Stimulated activated CD8-positive, alpha-beta memory T cell treated with anti-CD3 and anti-CD28 coated beads, Interleukin-7, amount 100 ng/mL, for 48 hours (primary cell): ENCODE data around the gene AP2A1.

Source experiments
- DNase-seq, 2 donors: peaks; one replicate each; pipeline ENCODE4 v3.0.0-alpha.2; 2020; ENCODE audit warnings: low read depth in 1 of 2; ENCODE audit errors: extremely low read depth in 1 of 2

AP2A1 gene

GRCh38 chr19:49766007-49766929, 533 bp upstream of the AP2A1 start:
- peak; percentile 99 for DNase-seq

- no peak for DNase-seq
These were observed 580 bp downstream of the AP2A1 start for GRCh38 chr19:49767381-49767780.

- no peak for DNase-seq
These were observed 1.3 kb downstream of the AP2A1 start for GRCh38 chr19:49767967-49768581.

- DNase-seq: no peak
These were observed 3.7 kb downstream of the AP2A1 start for GRCh38 chr19:49770529-49770928.

- DNase-seq: no peak
These were observed 4.9 kb downstream of the AP2A1 start for GRCh38 chr19:49771674-49772139.

GRCh38 chr19:49772850-49773432, 6.1 kb downstream of the AP2A1 start:
- no peak for DNase-seq

- DNase-seq: no peak
These were observed 7.0 kb downstream of the AP2A1 start for GRCh38 chr19:49773663-49774350.

GRCh38 chr19:49774969-49775368, 8.2 kb downstream of the AP2A1 start:
- no peak for DNase-seq

GRCh38 chr19:49775742-49776370, 9.1 kb downstream of the AP2A1 start:
- DNase-seq: no peak

- no peak for DNase-seq
These were observed 9.6 kb downstream of the AP2A1 start for GRCh38 chr19:49776371-49776764.

- no peak for DNase-seq
These were observed 13.1 kb downstream of the AP2A1 start for GRCh38 chr19:49779731-49780555.

GRCh38 chr19:49780861-49781260, 14.1 kb downstream of the AP2A1 start:
- no peak for DNase-seq

GRCh38 chr19:49781394-49781793, 14.6 kb downstream of the AP2A1 start:
- DNase-seq: no peak

GRCh38 chr19:49782515-49782914, 15.7 kb downstream of the AP2A1 start:
- DNase-seq: no peak

- no peak for DNase-seq
These were observed 19.6 kb downstream of the AP2A1 start for GRCh38 chr19:49786376-49786820.

GRCh38 chr19:49787746-49788145, 20.9 kb downstream of the AP2A1 start:
- DNase-seq: no peak

- no peak for DNase-seq
These were observed 22.1 kb downstream of the AP2A1 start for GRCh38 chr19:49788857-49789256.

GRCh38 chr19:49790866-49791265, 24.1 kb downstream of the AP2A1 start:
- DNase-seq: no peak

GRCh38 chr19:49791776-49792445, 25.1 kb downstream of the AP2A1 start:
- DNase-seq: no peak
